ENCODE data around the gene FAM133A.

DNA sequence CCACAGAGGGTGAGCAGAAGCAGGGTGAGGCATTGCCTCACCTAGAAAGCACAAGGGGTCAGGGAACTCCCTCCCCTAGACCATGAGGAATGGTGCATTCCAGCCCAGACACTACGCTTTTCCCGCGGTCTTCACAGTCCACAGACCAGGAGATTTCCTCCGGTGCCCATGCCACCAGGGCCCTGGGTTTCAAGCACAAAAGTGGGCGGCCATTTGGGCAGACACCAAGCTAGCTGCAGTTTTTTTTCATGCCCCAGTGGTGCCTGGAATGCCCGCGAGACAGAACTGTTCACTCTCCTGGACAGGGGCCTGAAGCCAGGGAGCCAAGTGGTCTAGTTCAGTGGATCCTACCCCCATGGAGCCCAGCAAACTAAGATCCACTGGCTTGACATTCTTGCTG, 13.4 kb upstream of the FAM133A start:
- no peak for TF ChIP-seq CTCF (optimal IDR thresholded peaks at IDR 0.05 in 1 of 3, IDR thresholded peaks at IDR 0.05 in 1 of 3, conservative IDR thresholded peaks at IDR 0.05 in 1 of 3; ENCODE audit: extremely low read depth in 1 of 3, insufficient read depth in 2 of 3, low read length in 3 of 3)
- TF ChIP-seq EZH2 (IDR thresholded peaks at IDR 0.05; ENCODE audit: low read length), result no peak
